Trophoblast cell (in vitro differentiated cells and primary cell): ENCODE data around the gene TMIE.

ENCODE experiments used
- DNase-seq, 2 donors: peaks; one replicate each; pipeline ENCODE4 v3.0.0-alpha.2; 2016
- H2AFZ ChIP-seq: 2 replicates; pipeline ENCODE4 v1.6.1; 2013; ENCODE audit warnings: low read length, moderate library complexity, mild to moderate bottlenecking; ENCODE audit not compliant: insufficient read depth, poor library complexity
- H2AK5ac ChIP-seq: 2 replicates; pipeline ENCODE4 v1.6.1; 2013; ENCODE audit warnings: mild to moderate bottlenecking, low read length
- H2BK120ac ChIP-seq: 2 replicates; pipeline ENCODE4 v1.6.1; 2013; ENCODE audit warnings: low read length, mild to moderate bottlenecking, moderate library complexity; ENCODE audit not compliant: insufficient read depth, poor library complexity
- H2BK12ac ChIP-seq: 2 replicates; pipeline ENCODE4 v1.6.1; 2013; ENCODE audit warnings: mild to moderate bottlenecking, low read length, moderate library complexity
- H2BK5ac ChIP-seq: 2 replicates; pipeline ENCODE4 v1.6.1; 2013; ENCODE audit warnings: low read length, low read depth, moderate library complexity, mild to moderate bottlenecking; ENCODE audit not compliant: poor library complexity
- H3K14ac ChIP-seq: 2 replicates; pipeline ENCODE4 v1.6.1; 2013; ENCODE audit warnings: mild to moderate bottlenecking, low read length
- H3K18ac ChIP-seq: 2 replicates; pipeline ENCODE4 v1.6.1; 2013; ENCODE audit warnings: mild to moderate bottlenecking, low read length
- H3K23ac ChIP-seq: 2 replicates; pipeline ENCODE4 v1.6.1; 2013; ENCODE audit warnings: low read length
- H3K27ac ChIP-seq: 2 replicates; pipeline ENCODE4 v1.5.1; 2013; ENCODE audit warnings: low read depth, mild to moderate bottlenecking, inconsistent platforms, low read length, moderate library complexity
- H3K27me3 ChIP-seq: 2 replicates; pipeline ENCODE4 v1.6.1; 2013; ENCODE audit warnings: inconsistent platforms, mild to moderate bottlenecking, low read length, moderate library complexity; ENCODE audit not compliant: insufficient read depth
- H3K36me3 ChIP-seq, 2 experiments: 1 replicate in 1 of 2; 2 replicates in 1 of 2; pipeline ENCODE4 v1.6.1; 2013; ENCODE audit warnings: low read length in 2 of 2, mild to moderate bottlenecking in 2 of 2, moderate library complexity in 1 of 2; ENCODE audit not compliant: insufficient read depth in 2 of 2, control insufficient read depth in 1 of 2
- H3K4ac ChIP-seq: 2 replicates; pipeline ENCODE4 v1.6.1; 2013; ENCODE audit warnings: low read depth, mild to moderate bottlenecking, low read length, moderate library complexity
- H3K4me1 ChIP-seq, 2 experiments: 1 replicate in 1 of 2; 2 replicates in 1 of 2; pipeline ENCODE4 v1.6.1; 2013; ENCODE audit warnings: low read length in 2 of 2, mild to moderate bottlenecking in 2 of 2, moderate library complexity in 1 of 2; ENCODE audit not compliant: insufficient read depth in 2 of 2, control insufficient read depth in 1 of 2
- H3K4me2 ChIP-seq: 2 replicates; pipeline ENCODE4 v1.6.1; 2013; ENCODE audit warnings: inconsistent platforms, mild to moderate bottlenecking, low read length, moderate library complexity
- H3K4me3 ChIP-seq: 2 replicates; pipeline ENCODE4 v1.5.1; 2013; ENCODE audit warnings: mild to moderate bottlenecking, low read depth, low read length, inconsistent platforms
- H3K79me1 ChIP-seq: one replicate; pipeline ENCODE4 v1.6.1; 2013; ENCODE audit warnings: low read length
- H3K79me2 ChIP-seq: 2 replicates; pipeline ENCODE4 v1.6.1; 2013; ENCODE audit warnings: low read length, mild to moderate bottlenecking; ENCODE audit not compliant: control insufficient read depth, insufficient read depth, poor library complexity
- H3K9ac ChIP-seq: 2 replicates; pipeline ENCODE4 v1.6.1; 2013; ENCODE audit warnings: mild to moderate bottlenecking, low read length
- H3K9me3 ChIP-seq: 2 replicates; pipeline ENCODE4 v1.6.1; 2013; ENCODE audit warnings: low read depth, mild to moderate bottlenecking, control low read depth, inconsistent platforms, low read length; ENCODE audit not compliant: insufficient read depth
- H4K12ac ChIP-seq: 2 replicates; pipeline ENCODE4 v1.6.1; 2013; ENCODE audit warnings: low read depth, mild to moderate bottlenecking, low read length, moderate library complexity
- H4K8ac ChIP-seq: 2 replicates; pipeline ENCODE4 v1.6.1; 2013; ENCODE audit warnings: low read depth, mild to moderate bottlenecking, low read length, moderate library complexity
- H4K91ac ChIP-seq: one replicate; pipeline ENCODE4 v1.6.1; 2013; ENCODE audit warnings: low read depth, mild to moderate bottlenecking, low read length, moderate library complexity
- WGBS: extraction: QIAGEN DNeasy Blood & Tissue Kit; methylation state at CpG from one replicate; pipeline ENCODE4 v1.1.7; 2013; ENCODE audit warnings: missing lambda C conversion rate; ENCODE audit not compliant: insufficient read length, insufficient coverage; ENCODE audit errors: extremely low coverage; 5-methylcytosine and 5-hydroxymethylcytosine counted together

Gene TMIE

GRCh38 chr3:46694520-46694919 lies 6.7 kb upstream of the TMIE start:
- no peak overlapping the region for H3K4me2 ChIP-seq
- H4K91ac ChIP-seq = no peak overlapping the region
- DNase-seq = no peak
- H3K4me1 ChIP-seq = peaks cover 12 to 23% of the 10 kb centered on the region in 2 experiments
- H3K18ac ChIP-seq = no peak overlapping the region
- peaks cover 11% of the 10 kb centered on the region for H3K79me1 ChIP-seq
- no peak overlapping the region for H2BK12ac ChIP-seq
- no peak overlapping the region for H3K23ac ChIP-seq
- H3K14ac ChIP-seq = no peak overlapping the region
- WGBS = no CpG with 5 or more reads among the region's 3 CpGs
- H2BK120ac ChIP-seq = no peak overlapping the region
- no peak overlapping the region for H3K9ac ChIP-seq
- H3K4me3 ChIP-seq = no peak overlapping the region
- H3K27ac ChIP-seq = no peak overlapping the region
- no peak overlapping the region for H2BK5ac ChIP-seq
- peaks cover 2% of the 10 kb centered on the region for H3K9me3 ChIP-seq
- no peak overlapping the region for H2AFZ ChIP-seq
- H3K4ac ChIP-seq = no peak overlapping the region
- H3K27me3 ChIP-seq = no peaks in the 10 kb centered on the region
- H3K79me2 ChIP-seq = peaks cover 5% of the 10 kb centered on the region
- H4K8ac ChIP-seq = no peak overlapping the region
- H4K12ac ChIP-seq = no peak overlapping the region
- no peak overlapping the region for H2AK5ac ChIP-seq
- no peaks in the 10 kb centered on the region for H3K36me3 ChIP-seq

DNA sequence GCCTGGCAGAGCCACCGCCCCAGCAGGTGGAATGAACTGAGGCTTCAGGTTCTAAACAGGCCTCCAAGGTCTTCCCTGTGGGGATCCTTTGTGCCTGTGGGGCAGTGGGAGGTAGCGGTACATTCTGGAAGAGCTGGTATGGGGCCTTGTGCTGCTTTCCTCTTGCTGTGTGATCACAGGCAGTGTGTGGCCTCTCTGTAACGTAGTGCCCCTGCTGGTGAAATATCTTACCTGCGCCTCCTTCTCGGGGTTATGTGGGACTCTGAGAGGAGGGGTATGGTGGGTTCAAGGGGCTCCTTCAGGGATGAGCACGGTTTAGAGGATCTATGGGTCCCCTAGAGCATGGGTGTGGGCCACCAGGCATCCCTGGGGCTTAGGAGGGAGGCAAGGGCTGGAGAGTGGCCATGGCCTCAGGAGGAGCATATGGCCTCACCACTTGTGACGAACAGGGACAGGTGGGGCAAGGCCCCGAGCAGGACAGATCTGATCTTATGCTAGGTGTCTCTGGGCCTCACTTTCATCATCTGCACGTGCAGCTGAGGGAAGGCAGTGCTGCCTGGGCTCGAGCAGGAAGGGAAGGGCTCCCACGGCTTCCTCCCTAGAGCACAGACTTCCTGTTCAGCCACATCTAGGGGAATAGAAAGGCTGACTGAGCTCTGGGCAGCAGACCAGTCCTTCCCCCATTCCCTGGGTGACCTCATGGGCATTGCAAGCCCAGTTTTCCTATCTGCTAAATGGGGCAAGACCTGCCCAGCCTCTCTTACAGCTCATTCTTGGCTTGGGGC lies 5.8 kb upstream of the TMIE start:
- Histone ChIP-seq H3K9me3 (peaks cover 2% of the 10 kb centered on the region), H3K4ac (no peak overlapping the region), H3K79me1 (peaks cover 11% of the 10 kb centered on the region), H3K79me2 (peaks cover 5% of the 10 kb centered on the region), H2BK5ac (no peak overlapping the region), H4K91ac (no peak overlapping the region), H2BK120ac (no peak overlapping the region), H4K12ac (no peak overlapping the region), H3K23ac (no peak overlapping the region), H3K4me2 (no peak overlapping the region), H3K36me3 (no peaks in the 10 kb centered on the region), H2AFZ (peak overlapping the region; percentile 20), H3K9ac (no peak overlapping the region), H2BK12ac (no peak overlapping the region), H3K14ac (no peak overlapping the region), H3K27me3 (no peaks in the 10 kb centered on the region), H3K18ac (no peak overlapping the region), H3K4me1 (peaks cover 12 to 23% of the 10 kb centered on the region in 2 experiments), H3K4me3 (no peak overlapping the region), H4K8ac (no peak overlapping the region), H2AK5ac (no peak overlapping the region), H3K27ac (no peak overlapping the region)
- peak; percentile 26 to 41 for DNase-seq
- WGBS = no CpG with 5 or more reads among the region's 11 CpGs

DNA sequence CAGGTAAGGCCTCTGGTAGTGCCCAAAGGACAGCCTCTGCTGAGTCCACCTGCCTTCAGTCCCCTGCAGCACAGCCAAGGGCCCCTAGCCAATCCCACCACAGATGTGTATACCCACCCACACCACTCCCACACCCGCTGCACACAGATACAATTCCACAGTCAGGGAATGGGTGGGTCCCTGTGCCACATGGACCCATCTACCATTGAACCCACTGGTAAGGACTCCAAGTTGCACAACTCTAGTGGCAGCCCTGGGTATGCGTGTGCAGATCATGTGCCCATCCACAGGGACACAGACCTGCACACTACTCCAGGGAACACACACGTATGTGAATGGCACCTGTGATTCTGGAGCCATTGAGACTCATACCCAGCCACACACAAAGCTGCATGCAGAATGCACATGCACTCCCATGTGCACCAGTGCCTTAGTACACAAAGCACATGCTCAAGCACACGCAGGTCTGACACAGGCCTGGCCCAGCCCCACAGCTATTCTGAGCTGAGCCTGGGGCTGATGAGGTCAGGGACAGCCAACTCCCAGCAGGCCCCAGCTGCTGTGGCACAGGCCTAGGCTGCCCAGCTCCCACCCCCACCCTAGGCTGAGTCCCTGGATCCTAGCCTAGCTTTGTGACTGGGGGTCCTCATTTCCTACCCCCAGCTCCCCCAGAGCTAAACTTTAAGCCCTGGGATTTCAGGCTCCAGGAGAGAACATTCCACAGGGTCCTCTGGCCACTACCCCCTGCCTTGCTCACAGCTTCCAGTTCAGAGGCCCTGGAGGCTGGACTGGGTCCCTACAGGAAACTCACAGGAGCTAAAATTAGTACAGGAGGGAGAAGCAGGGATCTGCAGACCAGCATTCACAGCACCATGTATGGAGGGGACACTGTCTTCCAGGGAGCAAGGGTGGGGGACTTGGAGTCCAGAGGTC lies 5.0 kb upstream of the TMIE start:
- Histone ChIP-seq H2AFZ (no peak overlapping the region), H3K4ac (no peak overlapping the region), H3K79me1 (peaks cover 11% of the 10 kb centered on the region), H3K9me3 (peaks cover 2% of the 10 kb centered on the region), H4K91ac (no peak overlapping the region), H2BK5ac (no peak overlapping the region), H3K27ac (no peak overlapping the region), H3K23ac (no peak overlapping the region), H2AK5ac (no peak overlapping the region), H3K79me2 (peaks cover 5% of the 10 kb centered on the region), H4K12ac (no peak overlapping the region), H3K27me3 (no peaks in the 10 kb centered on the region), H3K4me1 (peaks cover 12 to 23% of the 10 kb centered on the region in 2 experiments), H2BK12ac (no peak overlapping the region), H3K4me3 (no peak overlapping the region), H3K18ac (no peak overlapping the region), H3K14ac (no peak overlapping the region), H2BK120ac (no peak overlapping the region), H3K4me2 (no peak overlapping the region), H4K8ac (no peak overlapping the region), H3K9ac (no peak overlapping the region), H3K36me3 (no peaks in the 10 kb centered on the region)
- DNase-seq = no peak
- WGBS = no CpG with 5 or more reads among the region's 4 CpGs

- Histone ChIP-seq H3K36me3 (no peaks in the 10 kb centered on the region), H3K79me2 (no peaks in the 10 kb centered on the region), H2BK120ac (no peak overlapping the region), H3K4ac (no peak overlapping the region), H3K14ac (no peak overlapping the region), H3K4me2 (no peak overlapping the region), H3K79me1 (no peaks in the 10 kb centered on the region), H3K9ac (no peak overlapping the region), H3K4me1 (peaks cover 0 to 8% of the 10 kb centered on the region in 2 experiments), H3K4me3 (no peak overlapping the region), H2BK5ac (no peak overlapping the region), H4K91ac (no peak overlapping the region), H3K18ac (no peak overlapping the region), H3K9me3 (no peaks in the 10 kb centered on the region), H3K27ac (no peak overlapping the region), H2BK12ac (no peak overlapping the region), H4K8ac (no peak overlapping the region), H3K27me3 (no peaks in the 10 kb centered on the region), H2AFZ (no peak overlapping the region), H3K23ac (no peak overlapping the region), H4K12ac (no peak overlapping the region), H2AK5ac (no peak overlapping the region)
- no CpG with 5 or more reads among the region's 8 CpGs for WGBS
- peak; percentile 26 to 27 for DNase-seq
These were observed 1.3 kb upstream of the TMIE start for GRCh38 chr3:46699676-46700523.
